Measurements from ENCODE around the gene SPEN. TPM values are rescaled to one million over a fixed set of nuclear protein-coding genes. Genes with fewer than 3 reads are reported as not detected.

The SPEN gene
- total and polyA plus RNA-seq, 2 of the 13 experiments (the other 11 are each of a cell fraction or from before 2014, with no cell fraction given): 4.8 to 14.0 TPM

- H4K20me1 ChIP-seq (ENCODE audit: insufficient read depth, low read length): peaks cover 5% of the 10 kb centered on the region; the same call in 1 of the 2 replicates
- no peak for ATAC-seq
- H3K79me2 ChIP-seq (ENCODE audit: insufficient read depth, low read length): peaks cover 2% of the 10 kb centered on the region
- no peaks in the 10 kb centered on the region for H3K27me3 ChIP-seq (ENCODE audit: control insufficient read depth in 1 of 2, insufficient read depth in 2 of 2, low read length in 2 of 2)
- FAIRE-seq: no peak
- no peak overlapping the region for H3K4me2 ChIP-seq (ENCODE audit: low read depth, low read length)
- in situ Hi-C loops (cut with HindIII; ENCODE audit: extremely low pct_ligation_motif_present, low pct_unique_long_range_greater_than_20kb): no loop called here
- no CpG with 5 or more reads among the region's 3 CpGs for WGBS (ENCODE audit: low lambda C conversion rate)
- BruUV-seq (replicated peaks): no TSS peak
- intact Hi-C loops (cut with micrococcal nuclease; ENCODE audit: unreplicated experiment): no loop called here
- no peak overlapping the region for H3K4me3 ChIP-seq (replicated peaks in 1 of 3; ENCODE audit: insufficient read depth in 1 of 3, low read depth in 2 of 3, low read length in 3 of 3)
- H3K36me3 ChIP-seq (replicated peaks in 1 of 2; ENCODE audit: control insufficient read depth in 1 of 2, insufficient read depth in 2 of 2, low read length in 2 of 2): peaks cover 0 to 3% of the 10 kb centered on the region in 2 experiments; a peak in 1 of 5 replicates
- no peak for DNase-seq (ENCODE audit: low spot score)
- POLR2A ChIA-PET: no interaction called here
- TF ChIP-seq ZNF512 (CRISPR knock-in tag; IDR thresholded peaks at IDR 0.05) (no peak), GABPA (IDR thresholded peaks at IDR 0.05; ENCODE audit: low read depth, low read length) (no peak), GABPA (CRISPR knock-in tag; IDR thresholded peaks at IDR 0.05; ENCODE audit: low read depth) (no peak), SMYD3 (CRISPR knock-in tag; IDR thresholded peaks at IDR 0.05) (no peak), ZNF383 (CRISPR knock-in tag; IDR thresholded peaks at IDR 0.05; ENCODE audit: borderline replicate concordance) (no peak), TFDP2 (CRISPR knock-in tag; IDR thresholded peaks at IDR 0.05) (no peak), ZNF296 (CRISPR knock-in tag; conservative IDR thresholded peaks at IDR 0.05) (no peak), NPAS2 (CRISPR knock-in tag; IDR thresholded peaks at IDR 0.05; ENCODE audit: borderline replicate concordance) (no peak), MYNN (CRISPR knock-in tag; IDR thresholded peaks at IDR 0.05; ENCODE audit: low read depth) (no peak), MIXL1 (CRISPR knock-in tag; IDR thresholded peaks at IDR 0.05) (no peak), NAIF1 (CRISPR knock-in tag; IDR thresholded peaks at IDR 0.05; ENCODE audit: borderline replicate concordance) (no peak), SRF (IDR thresholded peaks at IDR 0.05; ENCODE audit: low read depth, low read length) (no peak), RFX1 (IDR thresholded peaks at IDR 0.05) (no peak), ZNF792 (CRISPR knock-in tag; IDR thresholded peaks at IDR 0.05) (no peak)
- CTCF ChIA-PET (ENCODE audit: low intra/inter-chr PET ratio, low total read pairs): no interaction called here
- no peak overlapping the region for H3K9ac ChIP-seq (ENCODE audit: insufficient read depth, low read depth, low read length)
- no peaks in the 10 kb centered on the region for H3K9me3 ChIP-seq (ENCODE audit: low read length)
- H3K27ac ChIP-seq (ENCODE audit: extremely low read length, insufficient read depth, low read length): no peak overlapping the region
- no peak overlapping the region for H2AFZ ChIP-seq (ENCODE audit: low read length)
- peaks cover 9% of the 10 kb centered on the region; the same call in 1 of the 2 replicates for H3K4me1 ChIP-seq (ENCODE audit: insufficient read depth, low read length)
These were observed 106.8 kb downstream of the SPEN start for GRCh38 chr1:15954316-15954715.
